HG03066 (cell line): ENCODE results near the gene ALDH3A1.

Source experiments
- ATAC-seq: cut with Tn5 transposase; IDR thresholded peaks from one replicate; pipeline ENCODE4 v1.9.1; 2021; ENCODE audit warnings: low read depth; ENCODE audit not compliant: unreplicated experiment

ALDH3A1 gene

DNA sequence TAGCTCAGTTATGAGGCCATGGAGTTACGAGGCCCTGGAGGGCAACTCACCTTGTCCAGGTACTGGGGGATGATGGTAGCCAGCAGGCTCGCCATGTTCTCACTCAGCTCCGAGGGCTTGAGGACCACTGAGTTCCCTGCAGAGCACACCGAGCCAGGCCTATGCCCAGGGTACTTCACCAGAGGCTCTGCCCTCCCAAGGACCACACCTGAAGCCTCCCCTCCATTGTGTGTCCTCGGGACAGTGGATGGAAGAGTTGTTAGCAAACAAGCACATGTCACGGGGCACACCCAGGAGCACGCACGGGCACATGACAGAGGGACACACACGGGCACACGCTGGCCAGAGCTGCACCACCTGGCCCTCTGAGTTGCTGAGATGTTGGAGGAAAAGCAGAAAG, 5.6 kb downstream of the ALDH3A1 start:
- no peak for ATAC-seq

DNA sequence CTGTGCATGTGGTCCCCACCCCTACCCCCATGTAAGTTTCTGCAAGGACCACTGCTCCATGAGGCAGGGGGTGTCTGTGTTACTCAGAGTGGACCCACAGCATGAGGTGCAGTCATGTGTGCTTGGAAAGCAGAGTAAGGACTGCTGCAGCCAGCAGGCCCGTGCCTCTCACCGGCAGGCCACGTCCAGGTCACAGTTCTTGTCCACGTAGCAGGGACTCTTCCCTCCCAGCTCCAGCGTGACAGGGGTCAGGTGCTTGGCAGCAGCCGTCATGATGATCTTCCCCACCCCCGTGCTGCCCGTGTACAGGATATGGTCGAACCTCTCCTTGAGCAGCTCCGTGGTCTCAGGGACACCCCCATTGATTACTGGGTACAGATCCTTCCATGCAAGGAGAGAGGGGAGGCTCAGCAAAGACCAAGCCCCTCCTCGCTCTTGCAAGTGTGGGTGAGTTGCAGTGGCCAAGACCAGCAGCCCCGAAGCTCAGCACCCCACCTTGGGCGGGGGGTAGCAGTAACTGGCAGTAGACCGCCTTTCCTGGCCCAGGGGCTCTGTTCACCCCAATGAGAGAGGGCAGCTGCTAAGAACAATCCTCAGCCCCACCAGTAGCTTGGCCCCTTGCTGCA, 6.2 kb downstream of the ALDH3A1 start:
- no peak for ATAC-seq

DNA sequence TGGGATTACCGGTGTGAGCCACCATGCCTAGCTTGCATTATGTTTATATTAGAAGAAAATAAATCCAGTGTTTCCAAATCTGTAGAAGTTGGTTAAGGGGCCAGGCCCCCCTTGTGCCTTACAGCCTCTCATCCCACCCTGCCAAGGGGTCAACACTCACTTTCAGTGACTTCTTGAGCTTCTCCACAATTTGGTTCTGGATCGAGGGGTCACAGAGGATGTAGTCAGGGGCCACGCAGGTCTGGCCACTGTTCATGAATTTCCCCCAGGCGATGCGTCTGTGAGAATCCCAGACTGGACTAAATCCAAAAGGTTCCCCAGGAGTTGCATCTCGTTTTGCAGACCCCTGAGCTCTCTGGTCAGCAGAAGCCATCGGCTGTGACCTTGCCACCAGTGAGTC, 7.2 kb downstream of the ALDH3A1 start:
- no peak for ATAC-seq

DNA sequence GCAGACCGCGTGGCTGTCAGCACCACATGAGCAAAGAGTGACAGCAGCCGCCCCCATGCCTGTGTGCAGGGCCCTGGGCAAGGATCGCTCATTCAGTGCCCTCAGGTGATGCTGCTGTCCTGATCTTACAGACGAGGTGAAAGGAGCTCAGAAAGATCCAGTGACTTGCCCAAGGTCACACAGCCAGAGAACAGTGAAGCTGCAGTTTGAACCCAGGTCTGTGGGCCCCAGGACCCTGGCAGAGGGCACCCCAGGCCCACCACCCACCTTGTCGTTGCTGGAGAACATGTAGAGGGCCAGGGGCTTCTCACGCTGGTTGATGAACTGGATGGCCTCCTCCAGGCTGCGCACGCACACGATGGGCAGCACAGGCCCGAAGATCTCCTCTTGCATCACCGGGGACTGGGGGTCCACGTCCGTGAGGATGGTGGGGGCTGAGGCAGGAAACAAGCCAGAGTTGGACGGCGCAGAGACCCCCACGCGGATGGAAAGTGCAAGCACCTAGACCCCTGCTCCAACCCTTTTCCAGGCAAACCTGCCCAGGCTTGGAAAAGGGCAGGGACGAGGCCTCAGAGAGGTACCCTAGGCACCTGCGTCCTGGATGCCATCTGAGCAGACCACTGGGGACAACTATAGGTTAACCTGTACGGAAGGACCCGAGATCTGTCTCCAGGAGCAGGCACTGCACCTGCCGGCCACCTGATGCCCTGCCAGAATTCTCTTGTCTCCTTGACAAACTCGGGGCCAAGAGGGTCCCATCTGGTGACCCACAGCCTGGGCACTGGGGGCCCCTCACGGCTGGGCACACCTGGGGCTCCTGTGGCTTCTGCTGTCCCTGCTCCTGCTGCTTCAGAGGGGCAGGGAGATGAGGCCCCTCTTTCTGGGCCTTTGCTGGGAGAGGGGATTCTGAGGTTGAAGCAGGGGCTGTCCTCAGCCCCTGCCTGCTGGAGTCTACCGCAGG, 8.6 kb downstream of the ALDH3A1 start:
- ATAC-seq: no peak

DNA sequence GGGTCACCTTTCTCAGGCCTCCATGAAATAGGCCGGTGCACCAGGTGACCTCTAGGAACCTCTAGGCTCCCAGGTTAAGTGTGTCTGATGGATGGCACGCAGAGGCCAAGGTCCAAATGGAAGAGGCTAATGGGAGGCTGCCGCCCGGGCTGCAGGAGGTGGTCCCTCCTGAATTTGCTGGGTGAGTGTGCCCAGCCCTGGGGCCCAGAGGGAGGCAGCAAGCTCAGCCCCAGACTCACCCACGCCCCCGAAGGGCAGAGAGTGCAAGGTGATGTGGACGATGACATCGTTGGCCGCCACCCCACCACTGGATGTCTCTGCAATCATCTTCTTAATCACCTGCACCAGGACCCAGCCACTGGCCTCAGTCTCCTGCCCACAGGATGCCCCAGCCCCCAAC, 9.3 kb downstream of the ALDH3A1 start:
- no peak for ATAC-seq

DNA sequence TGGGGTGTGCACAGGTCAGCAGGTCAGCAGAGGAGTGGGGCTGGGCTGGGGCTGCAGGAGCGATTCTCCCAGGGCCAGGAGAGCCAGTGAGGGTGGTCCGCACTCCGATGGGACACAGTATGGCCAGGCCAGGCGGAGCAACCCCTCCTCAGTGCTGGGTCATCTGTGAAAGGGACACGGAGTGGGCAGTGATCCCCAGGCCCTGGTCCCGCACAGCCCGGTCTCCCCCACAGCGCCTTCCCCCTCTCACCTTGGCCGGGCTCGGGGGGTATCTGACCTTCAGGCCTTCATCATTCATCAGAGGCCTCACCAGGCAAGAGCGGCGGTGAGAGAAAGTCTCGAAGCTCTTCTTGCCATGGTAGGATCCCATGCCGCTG, 10.0 kb downstream of the ALDH3A1 start:
- ATAC-seq: no peak

DNA sequence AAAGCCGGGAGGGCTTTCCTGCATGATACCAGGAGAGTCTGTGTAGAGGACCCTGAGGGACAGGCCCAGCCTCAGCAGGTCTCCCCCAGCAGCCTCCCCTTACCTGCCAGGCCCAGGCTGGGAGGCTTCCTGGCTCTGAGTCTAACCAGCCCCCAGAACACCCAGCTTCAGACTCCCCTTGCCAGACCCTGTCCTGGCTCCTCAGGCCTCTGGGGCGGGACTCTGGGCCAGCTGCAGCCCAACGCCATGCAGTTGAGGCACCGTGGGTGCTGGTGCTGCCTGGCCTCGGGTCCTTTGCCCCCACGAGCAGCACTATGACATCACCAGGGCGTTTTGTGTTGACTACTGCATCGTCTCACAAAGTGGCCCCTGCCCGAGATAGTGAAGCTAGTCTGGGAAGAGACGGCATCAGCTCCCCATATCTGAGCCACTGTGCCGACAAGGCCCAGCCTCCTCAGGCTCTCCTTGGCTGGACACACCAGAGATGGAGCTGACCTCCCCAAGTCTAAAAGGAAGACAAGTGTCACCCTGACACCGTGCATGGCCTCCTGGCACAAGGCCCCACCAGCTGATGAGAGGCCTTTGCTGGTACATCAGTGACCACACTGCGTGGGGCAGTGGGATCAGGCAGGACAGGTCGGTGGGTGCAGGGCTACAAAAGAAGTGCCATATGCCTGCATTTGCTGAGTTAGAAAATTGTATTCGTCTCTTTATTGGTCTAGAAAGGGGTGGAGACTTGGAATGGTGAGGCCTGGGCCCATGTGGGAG, 10.6 kb downstream of the ALDH3A1 start:
- no peak for ATAC-seq

DNA sequence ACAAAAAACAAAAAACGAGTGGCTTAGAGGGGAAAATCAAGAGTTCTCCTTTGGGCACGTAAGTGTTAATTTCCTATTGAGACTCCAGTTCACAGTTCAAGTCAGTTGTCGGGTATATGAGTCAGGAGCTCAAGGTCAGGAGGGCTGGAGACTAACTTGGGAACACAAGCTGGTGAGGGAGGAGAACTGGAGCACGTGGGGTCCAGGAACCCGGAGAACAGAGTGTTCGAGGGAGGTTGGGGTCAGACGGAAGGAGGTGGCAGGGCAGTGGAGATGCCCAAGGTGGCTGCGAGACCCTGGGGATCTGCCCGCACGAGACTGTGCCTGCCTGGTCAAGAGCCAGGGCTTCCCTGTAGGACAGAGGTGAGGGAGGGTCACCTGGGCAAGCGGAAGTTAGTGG, 12.0 kb downstream of the ALDH3A1 start:
- no peak for ATAC-seq

DNA sequence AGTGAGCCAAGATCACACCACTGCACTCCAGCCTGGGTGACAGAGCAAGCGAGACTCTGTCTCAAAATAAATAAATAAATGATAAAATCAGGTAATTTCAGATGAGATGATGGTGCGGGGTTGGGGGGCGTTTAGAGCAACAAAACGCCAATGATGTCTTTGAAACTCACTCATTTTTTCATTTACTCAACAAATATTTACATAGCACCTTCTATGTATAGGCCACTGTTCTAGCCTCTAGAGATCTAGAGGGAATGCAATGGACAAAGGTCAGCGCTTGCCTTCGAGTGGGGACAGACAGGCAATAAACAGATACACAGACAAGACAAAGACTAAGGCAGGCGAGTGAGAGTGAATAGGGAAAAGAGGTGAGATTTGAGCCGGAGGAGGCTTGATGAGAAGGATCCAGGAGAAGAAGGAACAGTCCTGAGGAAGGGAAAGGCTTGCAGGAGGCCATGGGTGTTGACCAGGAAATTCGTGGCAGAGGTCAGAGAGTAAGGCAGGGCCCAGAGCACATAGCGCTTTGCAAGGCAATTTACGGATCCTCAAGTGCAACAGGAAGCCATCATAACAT, 14.1 kb downstream of the ALDH3A1 start:
- no peak for ATAC-seq

DNA sequence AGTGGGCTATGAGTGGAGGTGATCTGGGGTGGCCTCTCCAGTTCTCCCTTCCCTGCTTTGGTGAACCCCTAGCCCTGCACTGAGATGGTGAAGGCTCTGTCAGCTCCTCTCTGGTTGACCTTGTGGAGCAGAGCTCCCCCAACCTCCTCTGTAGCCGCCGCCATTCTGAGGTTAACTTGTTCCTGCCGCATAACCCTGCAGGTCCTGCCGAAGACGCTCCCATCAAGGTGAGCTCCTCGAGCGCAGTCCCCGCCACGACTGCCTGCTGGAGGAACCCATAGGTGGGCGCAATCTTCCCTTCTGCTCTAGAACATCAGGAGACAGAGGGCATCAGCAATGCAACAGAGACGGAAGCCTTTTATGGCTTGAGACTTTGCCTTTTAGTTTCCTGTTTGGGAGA, 16.5 kb downstream of the ALDH3A1 start:
- no peak for ATAC-seq

DNA sequence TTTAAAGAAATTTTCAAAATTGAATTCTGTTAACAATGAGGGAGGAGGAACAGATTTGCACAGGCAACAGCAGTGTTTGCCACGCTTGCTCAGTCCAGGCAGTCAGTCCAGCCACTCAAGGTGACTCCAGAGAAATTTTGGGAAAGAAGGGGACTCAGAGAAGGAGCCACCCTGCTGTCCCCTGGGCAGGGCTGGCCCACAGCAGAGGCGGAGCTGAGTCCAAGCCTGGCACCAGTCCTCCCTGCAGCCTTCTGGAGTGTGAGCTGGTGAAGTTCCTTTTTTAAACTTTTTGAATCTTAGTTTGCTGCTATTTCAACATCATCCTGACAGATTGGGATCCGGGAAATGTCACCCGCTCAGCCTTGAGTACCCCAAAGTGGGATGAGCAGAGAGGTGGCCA, 17.3 kb downstream of the ALDH3A1 start:
- ATAC-seq: no peak

DNA sequence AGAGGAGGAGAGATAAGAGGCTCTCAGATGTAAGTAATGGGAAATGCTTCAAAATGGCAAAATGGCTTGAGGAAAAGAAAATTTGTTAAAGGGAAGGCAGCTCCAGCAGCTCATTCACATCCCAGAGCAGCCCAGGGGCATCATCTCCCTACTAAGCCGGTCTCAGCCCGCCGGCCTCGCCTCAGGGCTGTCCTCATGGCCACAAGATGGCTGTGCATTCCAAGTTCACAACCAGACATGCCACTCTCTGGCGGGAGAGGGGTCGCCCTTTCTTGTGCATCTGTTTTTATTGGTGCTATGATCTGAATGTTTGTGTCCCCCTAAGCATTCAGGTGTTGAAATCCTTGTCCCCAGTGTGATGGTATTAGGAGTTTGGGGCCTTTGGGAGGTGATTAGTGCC, 18.2 kb downstream of the ALDH3A1 start:
- no peak for ATAC-seq

DNA sequence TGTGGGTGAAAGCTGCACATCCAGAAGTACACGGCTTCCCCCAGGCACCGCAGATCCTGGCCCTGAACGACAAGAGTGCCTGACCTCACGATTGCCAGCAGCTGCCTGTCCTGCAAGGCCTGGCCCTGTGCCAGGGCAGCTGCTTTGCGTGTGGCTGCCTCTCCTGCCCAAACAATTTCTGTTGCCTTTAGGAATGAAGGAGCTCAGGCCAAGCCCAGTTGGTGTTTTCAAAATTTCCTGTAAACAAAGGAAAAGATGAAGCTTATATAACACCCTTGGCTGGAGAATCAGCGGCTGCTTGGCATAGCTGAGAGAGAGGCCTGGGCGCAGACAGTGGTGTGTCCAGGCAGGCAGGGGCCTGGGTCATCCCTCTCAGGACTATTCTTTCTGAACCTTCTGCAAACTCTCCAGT, 20.0 kb downstream of the ALDH3A1 start:
- no peak for ATAC-seq

DNA sequence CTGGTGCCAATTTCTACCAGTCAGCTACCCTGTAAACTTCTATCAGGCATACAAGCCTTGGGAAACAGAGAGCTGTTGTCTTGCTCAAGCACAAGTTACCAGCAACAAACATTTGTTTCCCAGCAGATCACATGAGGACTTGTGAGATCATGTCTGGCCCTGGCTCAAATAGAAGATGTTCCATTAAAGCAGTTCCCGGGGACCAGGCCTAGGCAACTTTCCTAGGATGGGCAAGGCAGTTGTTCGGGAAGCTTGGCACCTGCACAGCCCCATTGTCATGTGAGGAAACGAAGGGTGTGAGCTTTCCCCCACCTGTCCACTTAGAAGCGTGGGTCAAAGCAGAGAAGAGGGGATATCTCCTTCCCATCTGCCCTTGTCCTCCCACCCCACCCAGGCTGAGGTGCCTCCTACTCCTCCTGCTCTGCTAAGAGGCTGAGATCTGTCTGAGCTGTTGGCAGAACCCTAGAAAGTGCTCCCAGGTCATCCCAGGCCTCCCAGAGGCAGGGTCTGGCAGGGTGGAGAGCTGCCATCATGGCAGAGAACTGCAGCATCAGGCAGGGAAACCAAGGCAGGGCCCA, 20.5 kb downstream of the ALDH3A1 start:
- no peak for ATAC-seq

DNA sequence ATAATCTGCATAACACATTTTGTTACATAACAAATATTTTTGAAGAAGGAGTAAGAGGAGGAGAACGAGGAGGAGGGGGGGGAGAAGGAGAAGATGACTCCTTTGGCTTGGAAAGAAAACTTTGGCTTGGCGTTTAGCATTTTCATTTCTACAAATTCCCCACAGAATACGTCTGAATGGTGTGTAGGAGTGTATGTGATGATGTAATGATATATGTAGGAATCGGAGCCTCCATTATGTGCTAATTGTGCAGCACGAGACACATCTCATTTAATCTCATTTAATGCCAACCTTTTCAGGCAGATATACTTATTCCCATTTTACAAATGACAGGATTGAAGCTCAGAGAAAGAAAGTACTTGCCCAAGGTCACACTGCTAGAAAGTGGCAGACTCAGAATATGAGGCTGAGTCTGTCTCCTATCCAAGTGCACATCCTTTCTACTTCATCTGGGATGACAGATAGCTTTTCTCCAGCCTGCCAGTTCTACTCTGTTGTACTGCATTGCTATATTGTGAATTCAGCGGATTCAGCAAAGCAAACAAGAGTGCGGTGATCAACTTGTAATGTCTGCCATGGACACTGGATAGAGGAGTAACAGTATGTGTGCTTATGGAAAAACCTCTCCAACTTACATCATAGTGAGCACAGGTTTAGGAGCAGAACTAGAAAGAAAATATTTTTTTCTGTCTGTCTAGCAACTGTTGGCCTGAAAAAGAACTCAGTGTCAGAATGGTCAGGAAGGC, 21.3 kb downstream of the ALDH3A1 start:
- ATAC-seq: no peak

DNA sequence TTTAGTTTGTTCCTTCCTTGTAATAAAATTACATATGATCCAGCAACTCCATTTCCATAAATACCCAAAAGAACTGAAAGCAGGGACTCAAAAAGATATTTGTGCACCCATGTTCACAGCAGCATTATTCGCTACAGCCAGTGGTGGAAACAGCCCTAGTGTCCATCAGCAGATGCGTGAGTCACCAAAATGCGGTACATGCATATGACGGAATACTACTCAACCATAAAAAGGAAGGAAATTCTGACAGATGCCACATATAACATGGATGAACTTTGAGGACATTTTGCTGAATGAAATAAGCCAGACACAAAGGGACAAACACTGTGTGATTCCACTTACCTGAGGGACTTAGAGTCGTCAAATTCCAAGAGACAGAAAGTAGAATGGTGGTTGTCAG, 22.6 kb downstream of the ALDH3A1 start:
- ATAC-seq: no peak

DNA sequence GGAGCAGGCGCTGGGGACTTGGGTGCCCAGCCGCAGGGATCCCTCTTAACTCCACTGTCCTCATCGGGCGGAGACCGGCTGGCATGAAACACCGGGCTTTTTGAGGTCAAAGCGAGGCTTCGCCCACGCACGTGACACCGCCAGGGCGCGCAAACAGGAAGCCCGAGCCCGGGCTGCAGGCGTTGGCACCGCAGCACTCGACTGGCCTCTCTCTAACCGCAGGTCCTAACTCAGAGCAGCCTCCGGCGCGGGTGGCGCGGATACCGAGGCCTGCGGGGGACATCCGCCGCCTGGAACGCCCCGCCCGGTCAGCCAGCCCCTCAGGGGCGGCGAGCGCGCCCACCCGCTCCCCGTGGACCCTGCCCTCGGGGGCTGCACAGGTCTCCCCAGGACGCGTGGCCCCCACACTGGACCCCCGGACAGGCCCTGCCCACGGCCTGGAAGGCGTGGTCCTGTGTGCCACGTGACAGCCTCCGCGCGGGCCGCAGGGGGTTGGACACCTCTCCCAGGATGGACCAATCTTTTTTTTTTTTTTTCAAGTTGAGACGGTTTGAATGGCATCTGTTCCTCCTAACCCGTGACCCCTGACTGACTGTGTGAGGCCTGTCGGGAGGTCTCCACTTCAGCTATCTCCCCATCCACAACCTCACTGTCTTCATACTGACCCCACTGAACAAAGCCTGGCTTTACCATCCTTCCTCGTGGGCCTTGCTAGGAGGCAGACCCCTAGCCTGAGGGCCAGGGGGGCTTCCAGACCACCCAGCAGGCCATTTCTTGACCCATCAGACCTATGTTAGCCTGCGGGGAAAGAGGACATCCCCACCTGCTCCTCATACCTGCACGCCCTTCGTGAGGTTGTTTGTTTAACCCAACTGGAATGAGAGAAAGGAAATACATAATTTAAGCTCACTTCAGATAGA, 23.3 kb downstream of the ALDH3A1 start:
- ATAC-seq: no peak

DNA sequence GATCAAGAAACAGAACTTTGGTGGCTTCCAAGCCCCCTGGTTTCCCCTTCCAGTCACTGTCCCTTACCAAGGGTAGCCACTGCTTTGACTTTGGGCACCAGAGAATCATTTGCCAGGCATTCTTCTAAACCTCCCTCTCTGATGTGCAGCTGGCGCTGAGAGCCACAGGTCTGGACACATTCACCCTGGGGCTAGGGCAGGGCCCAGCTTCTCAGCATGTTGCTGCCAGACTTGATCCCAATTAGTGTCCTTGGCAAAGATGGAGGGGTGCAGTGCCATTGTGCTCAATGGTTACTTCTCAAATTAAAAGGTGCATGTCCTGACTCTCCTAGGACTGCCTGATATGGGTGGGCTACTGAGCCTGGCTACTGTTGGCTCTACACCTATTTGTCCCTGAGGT, 24.1 kb downstream of the ALDH3A1 start:
- no peak for ATAC-seq
